OCI-LY7 (cell line): ENCODE data around the gene SARM1. TPM values are rescaled to one million over a fixed set of nuclear protein-coding genes. Genes with fewer than 3 reads are reported as not detected.

Experiments used
- BruUV-seq: library from RNA; stranded (reverse); fragments of 400-500 nt; replicated peaks from 2 replicates; lab custom pipeline; 2021; lab: Mats Ljungman, UMichigan
- CTCF ChIA-PET: fragments of 300-600 bp; sonication (Branson Sonifier 250); formaldehyde crosslinking; loops from one replicate; lab custom pipeline; 2022; ENCODE audit warnings: antibody characterized with exemption; ENCODE audit not compliant: unreplicated experiment; lab: Charles Lee
- POLR2A ChIA-PET: fragments of 300-600 bp; sonication (Branson Sonifier 250); formaldehyde crosslinking; loops from one replicate; lab custom pipeline; 2022; ENCODE audit warnings: antibody characterized with exemption; lab: Charles Lee
- DNase-seq: peaks from one replicate; pipeline ENCODE4 v3.0.0-alpha.2; 2015; ENCODE audit warnings: low spot score
- H2AFZ ChIP-seq: fragments of 200-600 bp; sonication (generic), shearing (Covaris generic); 2 replicates; pipeline ENCODE4 v1.6.1; 2014; ENCODE audit warnings: mild to moderate bottlenecking, antibody characterized with exemption, low read length, moderate library complexity
- H3K27ac ChIP-seq: fragments of 200-600 bp; sonication (generic); 2 replicates; pipeline ENCODE4 v1.5.1; 2014; ENCODE audit warnings: mixed run types, low read depth, mild to moderate bottlenecking, moderate library complexity, low read length, inconsistent platforms; ENCODE audit not compliant: poor library complexity, severe bottlenecking
- H3K36me3 ChIP-seq: fragments of 200-600 bp; sonication (generic); 2 replicates; pipeline ENCODE4 v1.6.1; 2014; ENCODE audit warnings: mild to moderate bottlenecking, antibody characterized with exemption, low read length, moderate library complexity, mixed read lengths; ENCODE audit not compliant: insufficient read depth
- H3K4me1 ChIP-seq: fragments of 200-600 bp; sonication (generic); 2 replicates; pipeline ENCODE4 v1.5.1; 2014; ENCODE audit warnings: mild to moderate bottlenecking, low read length; ENCODE audit not compliant: insufficient read depth, poor library complexity, severe bottlenecking
- H3K4me2 ChIP-seq: fragments of 200-600 bp; sonication (generic); 2 replicates; pipeline ENCODE4 v1.6.1; 2014; ENCODE audit warnings: mild to moderate bottlenecking, low read length
- H3K4me3 ChIP-seq: fragments of 200-600 bp; sonication (generic); 2 replicates; pipeline ENCODE4 v1.5.1; 2014; ENCODE audit warnings: mild to moderate bottlenecking, low read depth, low read length; ENCODE audit not compliant: poor library complexity, severe bottlenecking
- H3K79me2 ChIP-seq: fragments of 200-600 bp; sonication (generic); 2 replicates; pipeline ENCODE4 v1.6.1; 2016; ENCODE audit warnings: low read depth, mild to moderate bottlenecking, low read length, moderate library complexity, mixed read lengths; ENCODE audit not compliant: insufficient read depth
- H3K9me2 ChIP-seq: fragments of 200-600 bp; sonication (generic); 2 replicates; pipeline ENCODE4 v1.6.1; 2016; ENCODE audit warnings: mild to moderate bottlenecking, low read length, mixed read lengths; ENCODE audit not compliant: insufficient read depth
- H3K9me3 ChIP-seq: fragments of 200-600 bp; sonication (generic); 2 replicates; pipeline ENCODE4 v1.6.1; 2014; ENCODE audit warnings: mild to moderate bottlenecking, mixed run types, low read length, mixed read lengths
- H4K20me1 ChIP-seq: fragments of 200-600 bp; sonication (generic); 2 replicates; pipeline ENCODE4 v1.6.1; 2014; ENCODE audit warnings: mild to moderate bottlenecking, antibody characterized with exemption, low read length, moderate library complexity, mixed read lengths; ENCODE audit not compliant: insufficient read depth
- CTCF ChIP-seq: fragments of 200-600 bp; sonication (generic); conservative IDR thresholded peaks from 2 replicates; pipeline ENCODE4 v1.5.1; 2014; ENCODE audit warnings: mild to moderate bottlenecking, antibody characterized with exemption, low read length, moderate library complexity, mixed read lengths
- EZH2phosphoT487 ChIP-seq: fragments of 200-600 bp; sonication (generic); IDR thresholded peaks from 2 replicates; pipeline ENCODE4 v1.6.1; 2018; ENCODE audit warnings: low read depth, borderline replicate concordance, mild to moderate bottlenecking, mixed run types, antibody characterized with exemption, low read length, moderate library complexity, mixed read lengths
- intact Hi-C: fragments of 100-400 bp; cut with micrococcal nuclease; formaldehyde crosslinking; loops from one replicate; pipeline ENCODE4 v1.10.0; 2022; ENCODE audit not compliant: unreplicated experiment
- total RNA-seq, 2 experiments: library from RNA; depleted of rRNA in 1 of 2; stranded (reverse); fragments of >200 nt in 1 of 2; shearing (Covaris generic) in 1 of 2; gene quantifications; 2 replicates each; pipeline ENCODE4 v1.2.3, GENCODE V29; 2014 to 2022

Gene SARM1
- total RNA-seq, 2 experiments from 2014 or later: 7.5 to 21.3 TPM

DNA sequence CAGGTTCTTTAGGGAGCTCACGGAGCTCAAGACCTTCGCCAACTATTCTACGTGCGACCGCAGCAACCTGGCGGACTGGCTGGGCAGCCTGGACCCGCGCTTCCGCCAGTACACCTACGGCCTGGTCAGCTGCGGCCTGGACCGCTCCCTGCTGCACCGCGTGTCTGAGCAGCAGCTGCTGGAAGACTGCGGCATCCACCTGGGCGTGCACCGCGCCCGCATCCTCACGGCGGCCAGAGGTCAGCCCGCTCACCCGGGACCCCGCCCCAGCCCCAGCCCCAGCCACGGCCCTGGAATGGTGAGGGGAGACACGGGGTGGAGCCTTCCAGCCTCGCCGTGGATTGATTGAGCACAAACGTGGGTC lies 13.5 kb downstream of the SARM1 start:
- Histone ChIP-seq H3K4me2 (no peak overlapping the region), H3K4me1 (no peaks in the 10 kb centered on the region), H3K4me3 (no peak overlapping the region), H3K9me2 (no peaks in the 10 kb centered on the region), H3K36me3 (peaks cover 8% of the 10 kb centered on the region), H3K27ac (no peak overlapping the region), H4K20me1 (no peaks in the 10 kb centered on the region; the same call in 1 of the 2 replicates), H3K9me3 (no peaks in the 10 kb centered on the region), H3K79me2 (no peaks in the 10 kb centered on the region), H2AFZ (no peak overlapping the region)
- DNase-seq: no peak
- TF ChIP-seq EZH2phosphoT487 (no peak), CTCF (no peak)
- BruUV-seq: no TSS peak
- POLR2A ChIA-PET: no interaction called here
- intact Hi-C loops: no loop called here
- CTCF ChIA-PET: no interaction called here

- no peak for DNase-seq
- H3K27ac ChIP-seq: no peak overlapping the region
- H3K9me3 ChIP-seq: no peaks in the 10 kb centered on the region
- no peak overlapping the region for H3K4me3 ChIP-seq
- TF ChIP-seq EZH2phosphoT487 (no peak), CTCF (no peak)
- H3K36me3 ChIP-seq: peaks cover 8% of the 10 kb centered on the region
- ChIA-PET CTCF (no interaction called here), POLR2A (no interaction called here)
- H3K9me2 ChIP-seq: no peaks in the 10 kb centered on the region
- H4K20me1 ChIP-seq: no peaks in the 10 kb centered on the region; the same call in 1 of the 2 replicates
- no peaks in the 10 kb centered on the region for H3K4me1 ChIP-seq
- BruUV-seq: no TSS peak
- H2AFZ ChIP-seq: no peak overlapping the region
- no peaks in the 10 kb centered on the region for H3K79me2 ChIP-seq
- H3K4me2 ChIP-seq: no peak overlapping the region
- intact Hi-C loops: no loop called here
Measured at GRCh38 chr17:28385406-28385805, 13.9 kb downstream of the SARM1 start.

DNA sequence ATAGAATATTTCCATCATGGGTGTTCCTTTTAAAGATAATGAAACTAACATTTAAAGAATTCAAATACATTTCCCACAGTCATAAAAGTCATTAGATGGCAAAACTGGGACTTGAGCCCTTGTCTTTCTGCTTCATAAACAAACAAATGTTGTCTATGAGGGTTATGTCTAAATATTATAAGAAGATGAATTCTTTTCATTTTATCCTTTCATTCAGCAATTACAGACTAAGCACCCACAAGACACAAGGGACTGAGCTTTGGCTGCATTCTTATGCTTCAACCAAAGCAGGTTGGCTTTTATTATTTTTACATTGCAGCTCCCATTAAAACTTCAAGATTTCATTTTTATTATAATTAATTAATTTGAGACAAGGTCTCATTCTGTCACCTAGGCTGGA lies 14.9 kb downstream of the SARM1 start:
- TF ChIP-seq CTCF (no peak), EZH2phosphoT487 (no peak)
- BruUV-seq: no TSS peak
- Histone ChIP-seq H3K79me2 (no peaks in the 10 kb centered on the region), H2AFZ (no peak overlapping the region), H3K4me2 (no peak overlapping the region), H4K20me1 (no peaks in the 10 kb centered on the region; the same call in 1 of the 2 replicates), H3K4me1 (no peaks in the 10 kb centered on the region), H3K36me3 (peaks cover 17% of the 10 kb centered on the region), H3K9me3 (no peaks in the 10 kb centered on the region), H3K27ac (no peak overlapping the region), H3K4me3 (no peak overlapping the region), H3K9me2 (no peaks in the 10 kb centered on the region)
- intact Hi-C loops: no loop called here
- CTCF ChIA-PET: no interaction called here
- POLR2A ChIA-PET: interaction anchor here (0.7 kb wide), 1 partner anchor 22 kb away, joined by 3 read pairs; no protein-coding TSS in a partner anchor
- DNase-seq: no peak
